T-helper 1 cell treated with Interleukin-12 subunit alpha and Interleukin-12 subunit beta and Interleukin-4 antibody, amounts not matched to agents 30 μg/mL and 1 μg/mL, for 36 hours (primary cell): Measurements from ENCODE around the gene SMIM32.

Experiments
- H3K27ac Mint-ChIP-seq: one replicate; pipeline ENCODE4 v1.8.0; 2021; ENCODE audit warnings: mild to moderate bottlenecking, mixed read lengths
- H3K27me3 Mint-ChIP-seq: one replicate; pipeline ENCODE4 v1.8.0; 2021; ENCODE audit warnings: low read depth, mixed read lengths
- H3K36me3 Mint-ChIP-seq: one replicate; pipeline ENCODE4 v1.8.0; 2021; ENCODE audit warnings: low read depth, mixed read lengths
- H3K4me1 Mint-ChIP-seq: one replicate; pipeline ENCODE4 v1.8.0; 2021; ENCODE audit warnings: low read depth, mixed read lengths
- H3K4me3 Mint-ChIP-seq: one replicate; pipeline ENCODE4 v1.8.0; 2021; ENCODE audit warnings: mild to moderate bottlenecking, moderate library complexity, mixed read lengths
- H3K9me3 Mint-ChIP-seq: one replicate; pipeline ENCODE4 v1.8.0; 2021; ENCODE audit warnings: mixed read lengths

Gene SMIM32

DNA sequence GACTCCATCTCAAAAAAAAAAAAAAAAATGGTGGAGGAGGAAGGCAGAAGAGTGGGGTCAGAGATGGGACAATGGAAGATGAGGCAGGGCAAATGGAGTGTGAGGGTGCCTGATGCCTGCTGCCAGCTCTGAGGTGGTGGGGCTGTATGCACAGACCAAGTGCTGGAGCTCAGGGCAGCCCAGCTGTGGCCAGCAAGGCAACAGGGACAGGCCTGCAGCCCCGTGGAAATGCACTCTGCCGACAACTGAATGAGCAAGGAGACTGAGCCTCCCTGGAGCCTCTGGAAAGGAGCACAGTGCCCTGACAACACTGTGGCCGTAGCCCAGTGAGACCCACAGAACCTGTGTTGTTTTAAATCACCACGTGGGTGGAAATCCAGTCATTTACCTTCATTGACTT, 22.9 kb upstream of the SMIM32 start:
- no peak overlapping the region for H3K4me3 Mint-ChIP-seq
- no peaks in the 10 kb centered on the region for H3K36me3 Mint-ChIP-seq
- peaks cover 3% of the 10 kb centered on the region for H3K9me3 Mint-ChIP-seq
- H3K27ac Mint-ChIP-seq: no peak overlapping the region
- H3K4me1 Mint-ChIP-seq: no peaks in the 10 kb centered on the region
- peaks cover 2% of the 10 kb centered on the region for H3K27me3 Mint-ChIP-seq

DNA sequence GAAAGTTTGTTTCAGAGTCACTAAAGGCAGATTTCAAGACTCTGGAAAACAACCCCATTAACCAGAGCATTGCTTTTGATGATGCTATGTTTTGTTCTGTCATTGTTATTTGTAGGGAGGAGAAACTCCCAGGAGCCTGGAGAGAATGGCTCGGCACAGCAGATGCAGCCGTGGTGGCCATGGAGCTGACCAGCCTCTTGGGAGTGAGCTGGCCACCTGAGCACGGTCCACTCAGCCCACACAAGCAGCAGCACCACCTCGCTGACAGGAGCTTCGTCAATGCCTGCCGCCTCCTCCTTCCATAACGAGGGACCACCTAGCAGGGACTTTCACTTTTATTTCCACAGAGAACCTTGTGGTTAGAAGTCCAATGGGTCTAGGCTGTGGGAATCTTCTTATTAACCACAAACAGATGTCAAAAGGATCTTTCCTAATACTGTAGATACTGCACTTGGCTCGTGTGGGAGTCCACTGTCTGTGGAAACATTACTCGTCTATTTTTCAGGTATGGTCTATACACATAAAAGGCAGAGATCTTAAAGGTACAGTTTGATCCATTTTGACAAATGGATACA, 21.0 kb upstream of the SMIM32 start:
- Mint-ChIP-seq H3K36me3 (no peaks in the 10 kb centered on the region), H3K27me3 (peaks cover 2% of the 10 kb centered on the region), H3K4me1 (no peaks in the 10 kb centered on the region), H3K4me3 (no peak overlapping the region), H3K9me3 (no peaks in the 10 kb centered on the region), H3K27ac (no peak overlapping the region)

- H3K36me3 Mint-ChIP-seq: no peaks in the 10 kb centered on the region
- H3K27me3 Mint-ChIP-seq: peaks cover 2% of the 10 kb centered on the region
- no peaks in the 10 kb centered on the region for H3K9me3 Mint-ChIP-seq
- H3K4me3 Mint-ChIP-seq: no peak overlapping the region
- no peak overlapping the region for H3K27ac Mint-ChIP-seq
- H3K4me1 Mint-ChIP-seq: no peaks in the 10 kb centered on the region
These were observed 19.3 kb upstream of the SMIM32 start for GRCh38 chr5:136212252-136212721.

- Mint-ChIP-seq H3K27ac (no peak overlapping the region), H3K4me3 (no peak overlapping the region), H3K9me3 (no peaks in the 10 kb centered on the region), H3K27me3 (peaks cover 2% of the 10 kb centered on the region), H3K4me1 (no peaks in the 10 kb centered on the region), H3K36me3 (no peaks in the 10 kb centered on the region)
These were observed 18.5 kb upstream of the SMIM32 start for GRCh38 chr5:136211282-136212040.

- H3K4me3 Mint-ChIP-seq: no peak overlapping the region
- H3K27ac Mint-ChIP-seq: no peak overlapping the region
- H3K27me3 Mint-ChIP-seq: peaks cover 2% of the 10 kb centered on the region
- no peaks in the 10 kb centered on the region for H3K9me3 Mint-ChIP-seq
- H3K36me3 Mint-ChIP-seq: no peaks in the 10 kb centered on the region
- H3K4me1 Mint-ChIP-seq: no peaks in the 10 kb centered on the region
These were observed 17.3 kb upstream of the SMIM32 start for GRCh38 chr5:136210259-136210658.

GRCh38 chr5:136209346-136209910, 16.5 kb upstream of the SMIM32 start:
- H3K9me3 Mint-ChIP-seq: no peaks in the 10 kb centered on the region
- no peaks in the 10 kb centered on the region for H3K4me1 Mint-ChIP-seq
- no peak overlapping the region for H3K27ac Mint-ChIP-seq
- no peak overlapping the region for H3K4me3 Mint-ChIP-seq
- no peaks in the 10 kb centered on the region for H3K36me3 Mint-ChIP-seq
- peaks cover 2% of the 10 kb centered on the region for H3K27me3 Mint-ChIP-seq

DNA sequence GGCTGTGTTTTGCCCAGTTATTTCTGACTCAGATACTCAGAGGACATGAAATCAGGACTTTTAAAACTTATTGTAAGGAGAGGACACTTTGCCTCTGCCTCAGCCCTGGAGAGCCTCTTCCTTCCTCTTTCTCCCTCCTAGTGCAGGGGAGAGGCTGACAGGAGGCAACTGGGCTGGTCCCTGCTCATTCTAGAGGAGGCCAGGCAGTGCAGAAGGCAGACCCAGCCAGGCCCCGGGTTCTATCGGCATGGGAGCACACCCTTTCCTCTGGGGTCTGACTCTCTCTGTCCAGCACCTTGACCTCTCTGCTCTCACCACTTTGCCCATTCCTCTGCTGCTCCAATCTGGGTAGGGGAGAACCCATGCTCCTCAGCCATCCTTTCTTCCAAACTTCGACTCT, 16.0 kb upstream of the SMIM32 start:
- H3K27ac Mint-ChIP-seq: no peak overlapping the region
- H3K36me3 Mint-ChIP-seq: no peaks in the 10 kb centered on the region
- no peak overlapping the region for H3K4me3 Mint-ChIP-seq
- H3K4me1 Mint-ChIP-seq: no peaks in the 10 kb centered on the region
- H3K9me3 Mint-ChIP-seq: no peaks in the 10 kb centered on the region
- peaks cover 2% of the 10 kb centered on the region for H3K27me3 Mint-ChIP-seq

- Mint-ChIP-seq H3K4me1 (no peaks in the 10 kb centered on the region), H3K27ac (no peak overlapping the region), H3K4me3 (no peak overlapping the region), H3K27me3 (peaks cover 6% of the 10 kb centered on the region), H3K9me3 (no peaks in the 10 kb centered on the region), H3K36me3 (no peaks in the 10 kb centered on the region)
These were observed 14.7 kb upstream of the SMIM32 start for GRCh38 chr5:136207631-136208030.

DNA sequence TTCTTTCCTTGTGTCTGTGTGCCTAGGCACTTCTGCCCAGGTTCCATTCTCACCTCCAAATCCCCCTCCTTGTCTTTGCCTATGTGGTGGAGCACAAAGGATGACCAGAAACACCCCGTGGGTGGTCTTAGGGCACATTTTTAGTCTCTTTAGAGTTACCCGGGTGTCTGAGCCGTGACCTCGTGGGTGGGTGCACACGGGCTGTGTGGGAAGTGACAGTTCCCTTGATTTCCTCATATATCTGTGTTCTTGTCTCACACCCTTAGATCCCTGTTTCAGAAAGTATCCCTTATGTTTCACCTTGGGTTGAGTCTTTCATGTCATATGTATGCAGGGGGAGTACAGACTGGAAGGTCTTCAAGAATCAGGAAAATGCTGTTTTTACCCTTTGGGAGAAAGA, 13.4 kb upstream of the SMIM32 start:
- Mint-ChIP-seq H3K27me3 (peaks cover 14% of the 10 kb centered on the region), H3K4me3 (no peak overlapping the region), H3K4me1 (no peaks in the 10 kb centered on the region), H3K9me3 (no peaks in the 10 kb centered on the region), H3K27ac (no peak overlapping the region), H3K36me3 (no peaks in the 10 kb centered on the region)

DNA sequence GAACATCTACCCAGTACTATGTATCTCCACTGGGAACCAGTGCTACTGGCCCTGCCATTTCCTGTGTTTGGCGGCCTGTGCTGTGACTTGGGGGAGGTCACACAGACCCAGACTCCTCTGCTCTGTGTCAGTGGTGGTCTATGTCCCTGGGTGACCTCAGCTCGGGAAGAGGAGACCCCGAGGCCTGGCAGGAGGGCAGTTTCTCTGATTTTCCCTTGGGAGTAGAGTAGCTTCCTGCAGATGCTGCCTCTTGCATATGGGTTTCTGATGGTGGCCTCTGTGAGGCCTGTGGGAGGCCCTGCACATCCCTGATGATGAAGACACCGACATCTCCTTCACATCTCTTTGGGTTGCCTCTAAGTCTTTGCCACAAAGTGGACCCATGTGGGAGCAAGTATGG, 13.0 kb upstream of the SMIM32 start:
- peaks cover 14% of the 10 kb centered on the region for H3K27me3 Mint-ChIP-seq
- H3K4me1 Mint-ChIP-seq: no peaks in the 10 kb centered on the region
- H3K36me3 Mint-ChIP-seq: no peaks in the 10 kb centered on the region
- H3K9me3 Mint-ChIP-seq: no peaks in the 10 kb centered on the region
- H3K27ac Mint-ChIP-seq: no peak overlapping the region
- no peak overlapping the region for H3K4me3 Mint-ChIP-seq

DNA sequence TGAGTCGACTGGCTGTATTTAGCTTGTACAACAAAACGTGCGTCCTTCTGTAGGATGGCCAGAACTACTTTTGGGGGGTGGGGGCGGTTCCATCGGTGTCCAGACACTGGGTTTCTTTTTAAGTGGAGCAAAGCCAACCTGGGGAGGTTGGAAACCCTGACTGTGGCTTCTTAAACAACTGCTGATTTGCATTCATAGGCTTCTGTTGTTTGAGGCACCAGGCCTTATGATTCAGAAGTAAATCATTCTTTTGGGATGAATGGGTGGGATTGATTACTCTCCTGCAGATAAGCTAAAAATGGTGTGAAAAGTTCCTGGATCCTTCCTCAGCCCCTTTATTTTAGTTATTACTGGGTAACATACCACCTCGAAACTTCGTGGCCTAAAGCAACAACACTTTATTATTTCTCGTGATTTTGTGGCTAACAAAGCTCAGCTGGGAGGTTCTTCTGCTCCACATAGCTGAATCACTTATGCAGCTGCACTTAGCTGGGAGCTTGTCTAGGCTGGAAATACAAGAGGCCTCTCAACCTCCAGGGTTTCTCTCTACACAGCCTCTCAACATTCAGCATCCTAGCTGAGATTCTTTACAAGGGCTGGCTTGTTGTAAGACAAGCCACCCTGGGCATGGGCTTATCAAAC, 12.2 kb upstream of the SMIM32 start:
- no peak overlapping the region for H3K4me3 Mint-ChIP-seq
- no peaks in the 10 kb centered on the region for H3K4me1 Mint-ChIP-seq
- peaks cover 14% of the 10 kb centered on the region for H3K27me3 Mint-ChIP-seq
- H3K27ac Mint-ChIP-seq: no peak overlapping the region
- H3K9me3 Mint-ChIP-seq: no peaks in the 10 kb centered on the region
- H3K36me3 Mint-ChIP-seq: no peaks in the 10 kb centered on the region

DNA sequence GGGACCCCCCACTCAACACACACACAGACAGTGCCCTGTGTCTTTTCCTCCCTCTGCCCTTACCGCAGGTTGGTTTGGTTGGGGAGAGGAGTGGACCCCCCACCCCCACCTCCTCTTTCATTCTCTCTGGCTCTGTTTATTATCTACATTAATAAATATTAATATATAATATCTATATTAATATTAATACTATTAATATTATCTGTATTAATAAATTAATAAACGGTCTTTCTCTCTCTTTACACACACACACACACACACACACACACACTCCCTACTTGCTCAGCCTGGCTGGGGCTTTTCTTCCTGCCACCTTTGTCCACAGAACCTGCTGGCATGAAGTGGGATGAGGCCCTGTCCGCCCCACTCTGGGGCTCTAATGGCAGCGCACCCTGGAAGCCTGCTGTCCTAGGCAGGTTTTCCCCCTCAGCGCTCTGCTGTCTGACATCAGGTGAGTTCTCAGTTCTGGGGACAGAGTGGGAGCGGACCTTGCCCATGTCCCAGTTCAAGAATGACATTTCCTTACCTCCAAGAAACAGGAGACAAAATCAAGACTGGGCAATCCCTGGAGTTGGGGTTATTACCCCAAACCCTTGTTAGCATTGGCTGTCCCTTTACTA, 10.5 kb upstream of the SMIM32 start:
- H3K36me3 Mint-ChIP-seq: no peaks in the 10 kb centered on the region
- H3K9me3 Mint-ChIP-seq: no peaks in the 10 kb centered on the region
- no peak overlapping the region for H3K27ac Mint-ChIP-seq
- no peak overlapping the region for H3K4me3 Mint-ChIP-seq
- H3K27me3 Mint-ChIP-seq: peaks cover 14% of the 10 kb centered on the region
- no peaks in the 10 kb centered on the region for H3K4me1 Mint-ChIP-seq

GRCh38 chr5:136202469-136203205, 9.7 kb upstream of the SMIM32 start:
- H3K36me3 Mint-ChIP-seq: no peaks in the 10 kb centered on the region
- H3K27me3 Mint-ChIP-seq: peaks cover 14% of the 10 kb centered on the region
- no peak overlapping the region for H3K27ac Mint-ChIP-seq
- H3K4me1 Mint-ChIP-seq: no peaks in the 10 kb centered on the region
- no peak overlapping the region for H3K4me3 Mint-ChIP-seq
- no peaks in the 10 kb centered on the region for H3K9me3 Mint-ChIP-seq

DNA sequence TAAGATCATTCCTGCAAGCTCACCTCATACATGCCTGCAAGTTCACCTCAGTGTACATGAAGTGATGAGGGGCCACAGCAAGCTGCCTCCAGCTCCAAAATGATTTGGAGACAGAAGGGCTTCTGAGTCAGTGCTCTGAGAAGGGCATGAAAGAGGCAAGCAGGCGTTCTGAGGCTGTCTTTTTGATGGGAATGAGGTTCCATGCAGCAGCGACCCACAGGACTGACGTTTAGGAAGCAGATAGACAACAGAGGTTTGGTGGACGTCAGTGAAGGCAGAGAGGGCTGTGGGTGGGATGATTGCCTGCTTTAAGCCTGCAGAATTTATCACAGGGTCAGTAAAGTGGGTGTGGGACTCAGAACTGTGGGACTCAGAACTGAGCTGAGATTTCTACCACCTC, 8.9 kb upstream of the SMIM32 start:
- no peaks in the 10 kb centered on the region for H3K36me3 Mint-ChIP-seq
- H3K9me3 Mint-ChIP-seq: no peaks in the 10 kb centered on the region
- no peak overlapping the region for H3K27ac Mint-ChIP-seq
- H3K27me3 Mint-ChIP-seq: peaks cover 14% of the 10 kb centered on the region
- no peaks in the 10 kb centered on the region for H3K4me1 Mint-ChIP-seq
- H3K4me3 Mint-ChIP-seq: no peak overlapping the region
